H1 (cell line): ENCODE results near the gene CFAP97D1. TPM values are rescaled to one million over a fixed set of nuclear protein-coding genes. Genes with fewer than 3 reads are reported as not detected.

Experiments used
- CTCF ChIA-PET: fragments of 300-600 bp; sonication (Branson Sonifier 250); formaldehyde crosslinking; loops from one replicate; lab custom pipeline; 2021; ENCODE audit not compliant: partially characterized antibody; lab: Charles Lee
- POLR2A ChIA-PET: fragments of 300-600 bp; sonication (Branson Sonifier 250); formaldehyde crosslinking; loops from one replicate; lab custom pipeline; 2021; ENCODE audit warnings: inconsistent platforms; ENCODE audit not compliant: partially characterized antibody; lab: Charles Lee
- DNase-seq, 2 experiments: peaks; one replicate each; pipeline versions ENCODE4 v3.0.0 to v3.0.0-alpha.2; 2010 to 2022; ENCODE audit warnings: low spot score in 2 of 2, low read depth in 1 of 2, mixed read lengths in 1 of 2
- FAIRE-seq: peaks from 2 replicates; lab custom pipeline; 2011; peaks lifted over from hg19 to GRCh38; lab: Jason Lieb, UNC
- H2AFZ ChIP-seq: 2 replicates; pipeline ENCODE4 v1.8.1; 2012; ENCODE audit warnings: low read length, inconsistent platforms
- H2AK5ac ChIP-seq: 2 replicates; pipeline ENCODE4 v1.6.1; 2013; ENCODE audit warnings: low read depth, low read length
- H2BK120ac ChIP-seq: replicated peaks from 2 replicates; pipeline ENCODE3; 2013; ENCODE audit warnings: low read depth, low read length, inconsistent platforms
- H2BK12ac ChIP-seq: 2 replicates; pipeline ENCODE4 v1.6.1; 2013; ENCODE audit warnings: low read depth, low read length
- H2BK15ac ChIP-seq: 2 replicates; pipeline ENCODE4 v1.6.1; 2013; ENCODE audit warnings: low read length
- H2BK20ac ChIP-seq: 2 replicates; pipeline ENCODE4 v1.6.1; 2013; ENCODE audit warnings: low read length
- H2BK5ac ChIP-seq: 2 replicates; pipeline ENCODE4 v1.6.1; 2013; ENCODE audit warnings: low read depth, low read length
- H3K14ac ChIP-seq: 2 replicates; pipeline ENCODE4 v1.6.1; 2013; ENCODE audit warnings: inconsistent platforms; ENCODE audit not compliant: insufficient read length
- H3K18ac ChIP-seq: 2 replicates; pipeline ENCODE4 v1.6.1; 2013; ENCODE audit warnings: low read length; ENCODE audit errors: extremely low read depth
- H3K23ac ChIP-seq: 2 replicates; pipeline ENCODE4 v1.6.1; 2013; ENCODE audit warnings: inconsistent platforms; ENCODE audit not compliant: insufficient read length
- H3K23me2 ChIP-seq: 2 replicates; pipeline ENCODE4 v1.6.1; 2013; ENCODE audit warnings: low read depth, low read length
- H3K27ac ChIP-seq: 2 replicates; pipeline ENCODE4 v1.6.1; 2011; ENCODE audit warnings: low read depth, low read length, inconsistent platforms
- H3K27me3 ChIP-seq, 4 experiments: replicated peaks in 1 of 4; 1 replicate in 1 of 4; 2 replicates in 3 of 4; pipeline versions ENCODE4 v1.6.1 to v1.8.1; 2011 to 2013; ENCODE audit warnings: low read length in 3 of 4, mild to moderate bottlenecking in 3 of 4, inconsistent platforms in 2 of 4, mixed read lengths in 2 of 4, moderate library complexity in 1 of 4; ENCODE audit not compliant: control insufficient read depth in 3 of 4, insufficient read depth in 3 of 4; ENCODE audit errors: extremely low read depth in 1 of 4
- H3K36me3 ChIP-seq, 4 experiments: 2 replicates each; pipeline versions ENCODE4 v1.6.1 to v1.8.1; 2011 to 2013; ENCODE audit warnings: mild to moderate bottlenecking in 4 of 4, low read length in 3 of 4, moderate library complexity in 2 of 4, control low read depth in 1 of 4, inconsistent platforms in 1 of 4; ENCODE audit not compliant: insufficient read depth in 4 of 4, control insufficient read depth in 2 of 4
- H3K4ac ChIP-seq: replicated peaks from 2 replicates; pipeline ENCODE3; 2013; ENCODE audit warnings: low read length, low read depth, mixed read lengths, inconsistent platforms; ENCODE audit not compliant: insufficient read length
- H3K4me1 ChIP-seq, 4 experiments: replicated peaks in 1 of 4; 1 replicate in 1 of 4; 2 replicates in 3 of 4; pipeline versions ENCODE4 v1.6.1 to v1.8.1; 2011 to 2013; ENCODE audit warnings: low read length in 3 of 4, inconsistent platforms in 2 of 4, mixed read lengths in 1 of 4; ENCODE audit not compliant: insufficient read depth in 4 of 4, control insufficient read depth in 3 of 4
- H3K4me2 ChIP-seq, 2 experiments: 2 replicates each; pipeline versions ENCODE4 v1.6.1 to v1.8.1; 2011 to 2013; ENCODE audit warnings: low read depth in 2 of 2, low read length in 2 of 2, control low read depth in 1 of 2, inconsistent platforms in 1 of 2, mild to moderate bottlenecking in 1 of 2; ENCODE audit not compliant: insufficient read depth in 1 of 2
- H3K4me3 ChIP-seq, 4 experiments: fragments of 200-600, 300-600 bp in 1 of 4; sonication (generic), shearing (Covaris generic), sonication (Bioruptor Twin) in 1 of 4; 2 replicates each; pipeline versions ENCODE4 v1.5.1 to v1.8.1; 2011 to 2016; ENCODE audit warnings: low read length in 4 of 4, low read depth in 3 of 4, control low read depth in 2 of 4, inconsistent platforms in 2 of 4, mild to moderate bottlenecking in 2 of 4, mixed read lengths in 1 of 4, moderate library complexity in 1 of 4; ENCODE audit not compliant: insufficient read depth in 2 of 4; ENCODE audit errors: extremely low read depth in 1 of 4
- H3K56ac ChIP-seq: replicated peaks from 2 replicates; pipeline ENCODE3; 2013; ENCODE audit warnings: low read depth, mild to moderate bottlenecking, mixed read lengths, low read length, inconsistent platforms; ENCODE audit not compliant: insufficient read length
- H3K79me1 ChIP-seq: 2 replicates; pipeline ENCODE4 v1.6.1; 2013; ENCODE audit warnings: low read depth, low read length, control low read depth
- H3K79me2 ChIP-seq, 2 experiments: 2 replicates each; pipeline versions ENCODE4 v1.6.1 to v1.8.1; 2012 to 2013; ENCODE audit warnings: low read length in 2 of 2, mild to moderate bottlenecking in 2 of 2, inconsistent platforms in 1 of 2; ENCODE audit not compliant: insufficient read depth in 2 of 2, control insufficient read depth in 1 of 2
- H3K9ac ChIP-seq, 4 experiments: replicated peaks in 1 of 4; 1 replicate in 1 of 4; 2 replicates in 3 of 4; pipeline versions ENCODE4 v1.6.1 to v1.8.1; 2011 to 2013; ENCODE audit warnings: low read depth in 3 of 4, low read length in 3 of 4, control low read depth in 2 of 4, mild to moderate bottlenecking in 2 of 4, moderate library complexity in 2 of 4, inconsistent platforms in 1 of 4; ENCODE audit errors: extremely low read depth in 1 of 4
- H3K9me3 ChIP-seq, 2 experiments: 2 replicates each; pipeline versions ENCODE4 v1.6.1 to v1.8.1; 2012 to 2013; ENCODE audit warnings: mild to moderate bottlenecking in 2 of 2, moderate library complexity in 2 of 2, control low read depth in 1 of 2, inconsistent platforms in 1 of 2, low read depth in 1 of 2, low read length in 1 of 2, mixed read lengths in 1 of 2; ENCODE audit not compliant: insufficient read depth in 2 of 2
- H4K20me1 ChIP-seq, 2 experiments: replicated peaks in 1 of 2; 2 replicates each; pipeline versions ENCODE3 to v1.8.1; 2011 to 2013; ENCODE audit warnings: inconsistent platforms in 2 of 2, low read length in 2 of 2, mild to moderate bottlenecking in 1 of 2; ENCODE audit not compliant: insufficient read depth in 2 of 2, control insufficient read depth in 1 of 2
- H4K5ac ChIP-seq: 2 replicates; pipeline ENCODE4 v1.6.1; 2013; ENCODE audit warnings: low read length, low read depth, mixed read lengths, inconsistent platforms; ENCODE audit not compliant: insufficient read length
- H4K8ac ChIP-seq: 2 replicates; pipeline ENCODE4 v1.8.0; 2013; ENCODE audit warnings: mild to moderate bottlenecking, moderate library complexity, low read length, inconsistent platforms; ENCODE audit not compliant: insufficient read depth; ENCODE audit errors: extremely low read depth
- H4K91ac ChIP-seq: replicated peaks from 2 replicates; pipeline ENCODE3; 2013; ENCODE audit warnings: low read length, mixed read lengths, inconsistent platforms; ENCODE audit not compliant: insufficient read length
- GABPA ChIP-seq: IDR thresholded peaks from 2 replicates; pipeline ENCODE4 v1.6.1; 2011; ENCODE audit warnings: mild to moderate bottlenecking, low read length, moderate library complexity, borderline replicate concordance; ENCODE audit not compliant: insufficient read depth
- HDAC6 ChIP-seq: IDR thresholded peaks from one replicate; pipeline ENCODE4 v1.7.1; 2012; ENCODE audit warnings: low read depth, mild to moderate bottlenecking, inconsistent platforms, low read length, moderate library complexity
- NANOG ChIP-seq: IDR thresholded peaks from 2 replicates; pipeline ENCODE4 v1.6.1; 2011; ENCODE audit warnings: low read length, low read depth, mild to moderate bottlenecking, inconsistent platforms; ENCODE audit not compliant: insufficient read depth, poor library complexity, severe bottlenecking
- PHF8 ChIP-seq: fragments of 200-600 bp; sonication (generic); conservative IDR thresholded peaks from 2 replicates; pipeline ENCODE4 v1.7.1; 2012; ENCODE audit warnings: low read depth, mild to moderate bottlenecking, inconsistent platforms, low read length, moderate library complexity
- POLR2A ChIP-seq, 2 experiments: IDR thresholded peaks; 1 replicate in 1 of 2; 2 replicates in 1 of 2; pipeline ENCODE4 v1.6.1; 2011; ENCODE audit warnings: low read depth in 2 of 2, low read length in 2 of 2, mild to moderate bottlenecking in 2 of 2; ENCODE audit errors: control extremely low read depth in 1 of 2
- SP2 ChIP-seq: IDR thresholded peaks from 2 replicates; pipeline ENCODE4 v1.6.1; 2012; ENCODE audit warnings: mild to moderate bottlenecking, low read length, inconsistent platforms
- WGBS, 2 experiments: shearing (Covaris generic) in 1 of 2; methylation state at CpG; one replicate each; pipeline versions ENCODE4 v1.1.6 to v1.1.7; 2013 to 2015; ENCODE audit warnings: low lambda C conversion rate in 2 of 2, mixed read lengths in 2 of 2, inconsistent platforms in 1 of 2, low coverage in 1 of 2, missing lambda C conversion rate in 1 of 2; ENCODE audit not compliant: insufficient replicate concordance in 2 of 2, insufficient coverage in 1 of 2, insufficient read length in 1 of 2; ENCODE audit errors: extremely low coverage in 1 of 2, missing lambda C conversion rate in 1 of 2; 5-methylcytosine and 5-hydroxymethylcytosine counted together
- polyA plus RNA-seq, 7 experiments: library from polyadenylated mRNA; depleted of rRNA in 3 of 7; stranded (reverse) in 5 of 7; unstranded in 2 of 7; fragments of >200 nt in 5 of 7; fragments of 200-250 nt in 2 of 7; gene quantifications; 1 replicate in 5 of 7; 2 replicates in 1 of 7; 4 replicates in 1 of 7; pipeline versions ENCODE4 v1.2.1 to v1.2.3, GENCODE V29; 2011 to 2013; ENCODE audit warnings: missing spikeins in 2 of 7, mixed read lengths in 2 of 7
- total RNA-seq: library from RNA; stranded (reverse); fragmentation: NEBNext Ultra II Directional; extraction: Animal tissue kit (Norgen Biotek cat#: 25700); gene quantifications from 2 replicates; pipeline ENCODE4 v1.2.1, GENCODE V29; 2021

CFAP97D1 gene
- total and polyA plus RNA-seq, 2 of the 8 experiments (the other 6 are each of a cell fraction or from before 2014, with no cell fraction given), result 0.02 to 0.07 TPM

DNA sequence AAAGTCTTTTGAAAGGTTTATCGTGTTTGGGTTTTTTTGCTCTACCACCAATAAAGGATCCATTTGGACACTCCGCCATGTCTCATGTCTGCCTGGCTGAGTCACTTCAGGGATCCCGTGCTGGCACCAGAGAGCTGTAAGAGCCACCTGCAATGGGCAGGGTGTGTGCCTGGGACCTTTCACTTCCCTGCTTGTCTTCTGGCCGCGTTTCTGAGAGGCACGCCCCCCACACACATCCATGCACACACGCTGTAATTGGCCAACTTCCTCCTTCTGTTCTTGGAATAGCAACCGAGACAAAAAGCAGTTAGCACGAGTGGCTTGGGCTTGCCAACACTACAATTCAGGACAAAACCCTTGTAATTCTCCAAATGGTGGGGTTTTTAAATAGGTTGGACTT lies 11.9 kb upstream of the CFAP97D1 start:
- Histone ChIP-seq H4K20me1 (no peaks in the 10 kb centered on the region), H3K4me1 (no peaks in the 10 kb centered on the region), H4K91ac (no peak overlapping the region), H3K79me1 (no peaks in the 10 kb centered on the region; the same call in 1 of the 2 replicates), H3K4me2 (no peak overlapping the region), H3K4me3 (no peak overlapping the region), H2AFZ (no peak overlapping the region), H3K23ac (no peak overlapping the region), H3K9me3 (no peaks in the 10 kb centered on the region), H3K23me2 (no peaks in the 10 kb centered on the region), H3K56ac (no peak overlapping the region), H3K14ac (no peak overlapping the region), H4K5ac (no peak overlapping the region), H2BK120ac (no peak overlapping the region), H2BK5ac (no peak overlapping the region), H2BK15ac (no peak overlapping the region), H2BK20ac (no peak overlapping the region), H3K18ac (no peak overlapping the region), H3K4ac (no peak overlapping the region), H3K36me3 (peaks cover 3 to 21% (median 8%) of the 10 kb centered on the region in 4 experiments; a peak in 5 of 8 replicates), H4K8ac (no peak overlapping the region), H3K79me2 (no peaks in the 10 kb centered on the region), H2BK12ac (no peak overlapping the region), H2AK5ac (no peak overlapping the region), H3K27me3 (no peaks in the 10 kb centered on the region), H3K27ac (no peak overlapping the region), H3K9ac (no peak overlapping the region)
- FAIRE-seq (no peak), DNase-seq (no peak)
- ChIA-PET POLR2A (interaction anchor here (1.4 kb wide), 1 partner anchor 9 kb away, joined by 3 read pairs; no protein-coding TSS in a partner anchor), CTCF (interaction anchor here (1.1 to 15.3 kb wide), 11 partner anchors 18 to 193 kb away, joined by 3 to 220 read pairs (median 13); partner anchors contain the start of gene CD300LG)
- 87% methylated on average over 9 of the region's 9 CpGs; no CpG with 5 or more reads in 1 of the 2 experiments for WGBS, 2 experiments
- TF ChIP-seq GABPA (no peak), NANOG (no peak), SP2 (no peak), HDAC6 (no peak), POLR2A (IDR thresholded peaks at IDR 0.05; ENCODE audit: control extremely low read depth in 1 of 2, low read depth in 2 of 2, low read length in 2 of 2) (no peak), PHF8 (no peak)
